Activated CD4-positive, alpha-beta T cell treated with anti-CD3 and anti-CD28 coated beads, Interleukin-2, amount 50 U/mL, for 16 hours (primary cell): Measurements from ENCODE around the gene ULK1.

Experiments
- DNase-seq: peaks from one replicate; pipeline ENCODE4 v3.0.0-alpha.2; 2020

Gene ULK1

GRCh38 chr12:131909752-131910219 is 15.4 kb downstream of the ULK1 start:
- no peak for DNase-seq

GRCh38 chr12:131910302-131911027 is 16.0 kb downstream of the ULK1 start:
- no peak for DNase-seq

- no peak for DNase-seq
Observed at GRCh38 chr12:131911028-131911650, 16.7 kb downstream of the ULK1 start.

- DNase-seq, result no peak
Observed at GRCh38 chr12:131911851-131912477, 17.5 kb downstream of the ULK1 start.

GRCh38 chr12:131912518-131913274 is 18.3 kb downstream of the ULK1 start:
- no peak for DNase-seq

GRCh38 chr12:131913666-131914065 is 19.2 kb downstream of the ULK1 start:
- no peak for DNase-seq

DNA sequence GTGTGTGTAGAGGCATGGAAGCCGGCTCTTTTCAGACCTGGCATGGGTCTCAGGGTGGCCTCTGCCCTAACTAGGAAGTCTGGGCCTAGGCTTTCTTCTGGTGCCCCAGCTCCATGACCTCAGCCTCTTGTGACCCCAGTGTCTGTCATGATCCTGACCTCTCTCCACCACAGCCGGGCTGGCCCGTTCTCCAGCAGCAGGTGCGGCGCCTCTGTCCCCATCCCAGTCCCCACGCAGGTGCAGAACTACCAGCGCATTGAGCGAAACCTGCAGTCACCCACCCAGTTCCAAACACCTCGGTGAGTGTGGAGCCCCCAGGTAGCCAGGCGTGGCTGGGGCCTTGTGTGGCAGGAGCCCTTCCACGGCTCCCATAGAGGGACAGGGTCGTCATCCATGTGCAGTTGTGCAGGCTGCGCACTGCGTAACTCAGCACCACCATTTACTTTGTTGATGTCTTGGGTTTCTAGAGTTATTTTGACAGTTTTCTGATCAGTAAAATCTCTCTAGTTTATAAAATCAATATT is 19.8 kb downstream of the ULK1 start:
- DNase-seq, result no peak

- DNase-seq, result no peak
Observed at GRCh38 chr12:131915000-131915689, 20.7 kb downstream of the ULK1 start.

GRCh38 chr12:131915823-131916222 is 21.4 kb downstream of the ULK1 start:
- no peak for DNase-seq

GRCh38 chr12:131916306-131917138 is 22.1 kb downstream of the ULK1 start:
- no peak for DNase-seq

GRCh38 chr12:131917139-131917710 is 22.8 kb downstream of the ULK1 start:
- DNase-seq, result no peak

DNA sequence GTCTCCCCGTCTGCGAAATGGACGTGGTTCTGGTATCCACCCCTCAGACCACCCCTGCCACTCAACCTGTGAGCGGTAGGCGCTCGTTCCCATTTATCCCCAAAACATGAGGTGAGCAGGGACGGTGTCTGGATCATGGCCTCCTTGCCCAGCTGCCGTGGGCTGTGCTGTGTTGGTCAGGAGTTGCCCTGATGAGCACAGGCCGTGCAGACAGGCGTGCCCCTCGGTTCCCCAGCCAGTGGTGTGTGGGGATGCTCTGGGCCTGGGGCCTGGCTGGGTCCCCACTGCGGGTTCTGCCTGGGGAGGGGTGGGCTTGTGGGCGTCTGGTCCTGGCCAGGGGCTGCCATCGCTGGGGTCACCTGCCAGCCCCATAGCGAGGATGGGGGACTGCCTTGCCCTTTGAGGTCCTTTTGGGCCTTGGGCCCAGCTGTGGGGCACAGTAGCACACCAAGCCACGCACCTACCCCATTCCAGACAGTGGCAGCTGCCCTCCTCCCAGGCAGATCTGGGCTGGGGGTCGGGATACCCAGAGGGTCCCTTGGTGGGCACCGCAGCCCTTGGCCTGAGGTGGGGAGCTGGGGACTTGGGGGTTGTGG is 23.4 kb downstream of the ULK1 start:
- no peak for DNase-seq

DNA sequence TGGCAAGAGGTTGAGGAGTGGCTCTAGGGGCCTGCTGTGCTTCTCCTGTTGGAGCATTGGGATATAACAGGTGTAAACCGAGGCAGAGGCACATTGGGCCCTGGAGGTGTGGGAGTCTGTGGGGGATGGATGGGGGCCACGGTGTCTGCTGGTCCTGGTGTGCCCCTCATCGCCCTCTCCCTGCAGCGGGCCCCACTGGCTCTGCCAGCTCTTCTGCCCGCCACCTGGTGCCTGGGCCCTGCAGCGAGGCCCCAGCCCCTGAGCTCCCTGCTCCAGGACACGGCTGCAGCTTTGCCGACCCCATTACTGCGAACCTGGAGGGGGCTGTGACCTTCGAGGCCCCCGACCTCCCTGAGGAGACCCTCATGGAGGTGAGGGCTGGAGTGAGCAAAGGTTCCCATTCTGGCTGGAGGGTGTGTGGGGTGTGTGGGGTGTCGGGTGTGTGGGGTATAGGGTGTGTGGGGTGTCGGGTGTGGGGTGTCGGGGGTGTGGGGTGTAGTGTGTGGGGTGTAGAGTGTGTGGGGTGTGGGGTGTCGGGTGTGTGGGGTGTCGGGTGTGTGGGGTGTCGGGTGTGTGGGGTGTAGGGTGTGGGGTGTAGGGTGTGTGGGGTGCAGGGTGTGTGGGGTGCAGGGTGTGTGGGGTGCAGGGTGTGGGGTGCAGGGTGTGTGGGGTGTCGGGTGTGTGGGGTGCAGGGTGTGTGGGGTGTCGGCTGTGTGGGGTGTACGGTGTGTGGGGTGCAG is 24.1 kb downstream of the ULK1 start:
- no peak for DNase-seq

DNA sequence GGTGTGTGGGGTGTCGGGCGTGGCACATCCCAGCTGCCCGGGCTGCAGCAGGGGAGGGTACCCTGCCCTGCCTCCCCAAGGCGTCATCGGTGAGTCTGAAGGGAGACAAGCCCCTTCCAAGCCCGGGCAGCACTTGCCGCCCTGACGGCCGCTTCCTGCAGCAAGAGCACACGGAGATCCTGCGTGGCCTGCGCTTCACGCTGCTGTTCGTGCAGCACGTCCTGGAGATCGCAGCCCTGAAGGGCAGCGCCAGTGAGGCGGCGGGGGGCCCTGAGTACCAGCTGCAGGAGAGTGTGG is 24.6 kb downstream of the ULK1 start:
- no peak for DNase-seq

GRCh38 chr12:131919366-131920156 is 25.1 kb downstream of the ULK1 start:
- no peak for DNase-seq

GRCh38 chr12:131920157-131920508 is 25.7 kb downstream of the ULK1 start:
- no peak for DNase-seq

DNA sequence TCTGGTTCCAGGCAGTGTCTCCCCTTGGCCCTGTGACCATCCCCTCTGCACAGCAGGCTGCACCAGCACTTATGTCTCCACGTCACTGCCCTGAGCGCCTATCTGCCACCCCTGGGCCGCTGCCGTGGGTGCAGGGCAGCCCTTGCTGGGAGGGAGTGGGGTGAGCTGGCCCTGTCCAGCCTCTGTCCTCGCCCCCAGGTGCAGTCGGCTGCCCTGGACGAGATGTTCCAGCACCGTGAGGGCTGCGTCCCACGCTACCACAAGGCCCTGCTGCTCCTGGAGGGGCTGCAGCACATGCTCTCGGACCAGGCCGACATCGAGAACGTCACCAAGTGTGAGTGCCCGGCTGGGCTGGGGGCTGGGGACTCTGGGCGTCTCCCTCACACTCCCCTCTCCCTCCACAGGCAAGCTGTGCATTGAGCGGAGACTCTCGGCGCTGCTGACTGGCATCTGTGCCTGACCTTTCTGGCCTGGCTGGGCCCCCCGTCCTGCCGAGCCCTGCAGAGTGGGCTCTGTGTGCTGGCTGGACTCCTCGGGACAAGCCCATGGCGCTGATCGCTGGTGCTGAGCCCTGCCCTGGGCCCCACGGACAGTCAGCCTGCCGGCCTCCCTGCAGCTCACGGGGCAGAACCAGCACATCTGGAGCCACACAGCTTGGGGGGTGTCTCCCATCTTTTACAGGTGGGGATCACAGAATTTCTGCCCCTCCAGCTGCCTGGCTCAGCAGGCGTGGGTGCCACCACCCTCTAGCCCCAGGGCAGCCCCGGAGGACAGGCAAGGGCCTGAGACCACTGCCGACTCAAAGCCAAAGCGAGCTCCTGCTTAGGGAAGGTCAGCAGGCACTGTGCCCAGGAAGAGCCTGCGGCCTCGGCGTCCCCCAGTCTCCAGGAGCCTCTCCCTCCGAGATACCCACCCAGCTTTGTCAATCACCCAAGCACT is 26.7 kb downstream of the ULK1 start:
- DNase-seq, result no peak
